HCT116 (cell line): ENCODE measurements around the gene EFCAB12. TPM values are rescaled to one million over a fixed set of nuclear protein-coding genes. Genes with fewer than 3 reads are reported as not detected.

ENCODE experiments used
- ATAC-seq: fragments of 200-7000 bp; cut with Tn5 transposase; 2 replicates; pipeline ENCODE4 v1.9.1; 2020; ENCODE audit warnings: mild to moderate bottlenecking, moderate library complexity
- BruUV-seq: library from RNA; stranded (reverse); fragments of 400-500 nt; replicated peaks from 2 replicates; lab custom pipeline; 2021; lab: Mats Ljungman, UMichigan
- CTCF ChIA-PET: fragments of 300-600 bp; sonication (Branson Sonifier 250); formaldehyde crosslinking; loops from one replicate; lab custom pipeline; 2021; ENCODE audit warnings: antibody characterized with exemption; lab: Charles Lee
- POLR2A ChIA-PET: fragments of 300-600, 350-600 bp; sonication (Branson Sonifier 250); formaldehyde crosslinking; loops from one replicate; lab custom pipeline; 2021; ENCODE audit warnings: antibody characterized with exemption; lab: Charles Lee
- RAD21 ChIA-PET, 2 experiments: fragments of 300-600 bp; sonication (Branson Sonifier 250); formaldehyde crosslinking; loops; one replicate each; lab custom pipeline; 2023; ENCODE audit warnings: low total read pairs in 2 of 2; ENCODE audit not compliant: uncharacterized antibody in 2 of 2, unreplicated experiment in 2 of 2, low non-redundant PET in 1 of 2; lab: Charles Lee
- DNase-seq: peaks from one replicate; pipeline ENCODE4 v3.0.0-alpha.2; 2010; ENCODE audit warnings: low read depth, low spot score
- H2AFZ ChIP-seq: fragments of 200-600 bp; shearing (Covaris generic), sonication (generic); 2 replicates; pipeline ENCODE4 v1.6.1; 2017; ENCODE audit warnings: low read depth, mixed run types, mixed read lengths, antibody characterized with exemption, low read length; ENCODE audit not compliant: poor library complexity, severe bottlenecking
- H3K27ac ChIP-seq: 2 replicates; pipeline ENCODE4 v1.5.1; 2012; ENCODE audit warnings: low read depth, low read length
- H3K27me3 ChIP-seq: fragments of 200-600 bp; sonication (generic); 2 replicates; pipeline ENCODE4 v1.6.1; 2016; ENCODE audit warnings: mixed run types, low read length, mixed read lengths; ENCODE audit not compliant: insufficient read depth
- H3K36me3 ChIP-seq, 2 experiments: fragments of 200-500 bp in 1 of 2; fragments of 200-600 bp in 1 of 2; sonication (Bioruptor generic) in 1 of 2; sonication (generic) in 1 of 2; 2 replicates each; pipeline versions ENCODE4 v1.5.1 to v1.6.1; 2014 to 2016; ENCODE audit warnings: low read length in 2 of 2, inconsistent platforms in 1 of 2, mixed read lengths in 1 of 2, mixed run types in 1 of 2; ENCODE audit not compliant: insufficient read depth in 2 of 2, control insufficient read depth in 1 of 2
- H3K4me1 ChIP-seq, 2 experiments: fragments of 200-600 bp in 1 of 2; sonication (generic) in 1 of 2; 2 replicates each; pipeline versions ENCODE4 v1.5.1 to v1.6.1; 2012 to 2017; ENCODE audit warnings: low read length in 2 of 2, inconsistent platforms in 1 of 2, mild to moderate bottlenecking in 1 of 2, mixed read lengths in 1 of 2, mixed run types in 1 of 2, moderate library complexity in 1 of 2; ENCODE audit not compliant: insufficient read depth in 2 of 2, control insufficient read depth in 1 of 2
- H3K4me2 ChIP-seq: fragments of 200-600 bp; sonication (generic); 2 replicates; pipeline ENCODE4 v1.6.1; 2017; ENCODE audit warnings: mixed run types, low read length, mixed read lengths
- H3K4me3 ChIP-seq, 2 experiments: fragments of 200-600 bp in 1 of 2; sonication (generic) in 1 of 2; replicated peaks in 1 of 2; 2 replicates each; pipeline ENCODE4 v1.5.1; 2011 to 2016; ENCODE audit warnings: low read length in 2 of 2, control low read depth in 1 of 2, low read depth in 1 of 2, mild to moderate bottlenecking in 1 of 2, mixed read lengths in 1 of 2, mixed run types in 1 of 2
- H3K79me2 ChIP-seq: fragments of 200-600 bp; sonication (generic); 2 replicates; pipeline ENCODE4 v1.6.1; 2017; ENCODE audit warnings: mild to moderate bottlenecking, mixed run types, low read length, moderate library complexity, mixed read lengths; ENCODE audit not compliant: insufficient read depth
- H3K9ac ChIP-seq: fragments of 200-600 bp; sonication (generic); 2 replicates; pipeline ENCODE4 v1.6.1; 2016; ENCODE audit warnings: low read length, mixed read lengths
- H3K9me2 ChIP-seq: fragments of 200-600 bp; sonication (generic), shearing (Covaris generic); 2 replicates; pipeline ENCODE4 v1.6.1; 2017; ENCODE audit warnings: mixed run types, mild to moderate bottlenecking, moderate library complexity; ENCODE audit not compliant: insufficient read depth
- H3K9me3 ChIP-seq, 2 experiments: fragments of 200-500 bp in 1 of 2; fragments of 200-600 bp in 1 of 2; sonication (Bioruptor generic) in 1 of 2; sonication (generic) in 1 of 2; 2 replicates each; pipeline ENCODE4 v1.6.1; 2014 to 2017; ENCODE audit warnings: low read length in 2 of 2, mixed read lengths in 2 of 2, inconsistent platforms in 1 of 2, low read depth in 1 of 2, mild to moderate bottlenecking in 1 of 2, mixed run types in 1 of 2, moderate library complexity in 1 of 2; ENCODE audit not compliant: control insufficient read depth in 1 of 2, insufficient read depth in 1 of 2
- H4K20me1 ChIP-seq: fragments of 200-600 bp; sonication (generic), shearing (Covaris generic); 2 replicates; pipeline ENCODE4 v1.6.1; 2017; ENCODE audit warnings: mixed run types, mild to moderate bottlenecking, moderate library complexity; ENCODE audit not compliant: insufficient read depth
- FOSL1 ChIP-seq: IDR thresholded peaks from 2 replicates; pipeline ENCODE4 v1.6.1; 2012; ENCODE audit warnings: low read depth
- JUND ChIP-seq: IDR thresholded peaks from 2 replicates; pipeline ENCODE4 v1.6.1; 2012
- MAX ChIP-seq: IDR thresholded peaks from 2 replicates; pipeline ENCODE4 v1.6.1; 2012
- POLR2AphosphoS5 ChIP-seq: IDR thresholded peaks from 2 replicates; pipeline ENCODE4 v1.6.1; 2011; ENCODE audit warnings: mild to moderate bottlenecking, low read depth, low read length, moderate library complexity
- REST ChIP-seq: IDR thresholded peaks from 2 replicates; pipeline ENCODE4 v1.6.1; 2012; ENCODE audit warnings: low read depth
- SRF ChIP-seq: IDR thresholded peaks from 2 replicates; pipeline ENCODE4 v1.6.1; 2012; ENCODE audit warnings: low read depth
- YY1 ChIP-seq: IDR thresholded peaks from 2 replicates; pipeline ENCODE4 v1.6.1; 2011; ENCODE audit warnings: low read length, low read depth, moderate library complexity, mild to moderate bottlenecking; ENCODE audit not compliant: insufficient replicate concordance; ENCODE audit errors: extremely low read depth
- intact Hi-C: fragments of 100-400 bp; cut with micrococcal nuclease; formaldehyde crosslinking; loops from 2 replicates; pipeline ENCODE4 v1.10.0; 2022
- total RNA-seq: library from RNA; stranded (reverse); gene quantifications from one replicate; pipeline ENCODE4 v1.2.1, GENCODE V29; 2021; ENCODE audit not compliant: unreplicated experiment
- TF ChIP-seq, protein P1 (sequence below): IDR thresholded peaks from 2 replicates; pipeline ENCODE4 v1.6.1; 2011; ENCODE audit warnings: mild to moderate bottlenecking, low read length, moderate library complexity; ENCODE audit not compliant: insufficient replicate concordance; ENCODE audit errors: extremely low read depth

The EFCAB12 gene
- total RNA-seq, 1 experiment from 2014 or later, result 0.42 TPM

DNA sequence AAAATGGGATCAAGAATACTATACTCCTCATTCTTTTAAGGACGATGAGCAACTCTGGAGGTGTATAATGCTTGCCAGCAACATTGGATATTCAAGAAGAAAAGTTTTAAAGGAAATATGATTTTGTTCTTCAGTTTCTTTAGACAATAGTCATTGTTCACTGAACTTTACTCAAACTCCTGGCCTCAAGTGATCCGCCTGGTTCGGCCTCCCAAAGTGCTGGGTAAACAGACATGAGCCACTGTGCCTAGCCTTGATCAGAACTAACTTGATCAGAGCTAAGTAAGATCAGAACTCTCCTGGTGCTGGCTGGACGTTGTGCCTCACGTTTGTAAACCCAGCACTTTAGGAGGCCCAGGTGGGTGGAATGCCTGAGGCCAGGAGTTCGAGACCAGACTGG is 12.6 kb downstream of the EFCAB12 start:
- peaks cover 3% of the 10 kb centered on the region; the same call in 1 of the 2 replicates for H3K27me3 ChIP-seq
- no TSS peak for BruUV-seq
- POLR2A ChIA-PET, result no interaction called here
- H3K9ac ChIP-seq, result no peak overlapping the region
- no peak overlapping the region for H3K4me3 ChIP-seq
- intact Hi-C loops, result no loop called here
- no peak overlapping the region for H3K4me2 ChIP-seq
- H2AFZ ChIP-seq, result no peak overlapping the region
- H3K79me2 ChIP-seq, result no peaks in the 10 kb centered on the region
- CTCF ChIA-PET, result no interaction called here
- H3K9me3 ChIP-seq, result no peaks in the 10 kb centered on the region
- ATAC-seq, result no peak
- TF ChIP-seq SRF, result no peak
- no peak for TF ChIP-seq MAX
- TF ChIP-seq JUND, result no peak
- TF ChIP-seq, protein P1, sequence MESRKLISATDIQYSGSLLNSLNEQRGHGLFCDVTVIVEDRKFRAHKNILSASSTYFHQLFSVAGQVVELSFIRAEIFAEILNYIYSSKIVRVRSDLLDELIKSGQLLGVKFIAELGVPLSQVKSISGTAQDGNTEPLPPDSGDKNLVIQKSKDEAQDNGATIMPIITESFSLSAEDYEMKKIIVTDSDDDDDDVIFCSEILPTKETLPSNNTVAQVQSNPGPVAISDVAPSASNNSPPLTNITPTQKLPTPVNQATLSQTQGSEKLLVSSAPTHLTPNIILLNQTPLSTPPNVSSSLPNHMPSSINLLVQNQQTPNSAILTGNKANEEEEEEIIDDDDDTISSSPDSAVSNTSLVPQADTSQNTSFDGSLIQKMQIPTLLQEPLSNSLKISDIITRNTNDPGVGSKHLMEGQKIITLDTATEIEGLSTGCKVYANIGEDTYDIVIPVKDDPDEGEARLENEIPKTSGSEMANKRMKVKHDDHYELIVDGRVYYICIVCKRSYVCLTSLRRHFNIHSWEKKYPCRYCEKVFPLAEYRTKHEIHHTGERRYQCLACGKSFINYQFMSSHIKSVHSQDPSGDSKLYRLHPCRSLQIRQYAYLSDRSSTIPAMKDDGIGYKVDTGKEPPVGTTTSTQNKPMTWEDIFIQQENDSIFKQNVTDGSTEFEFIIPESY, result no peak
- no peak for TF ChIP-seq POLR2AphosphoS5
- no peak for TF ChIP-seq REST
- TF ChIP-seq YY1, result no peak
- TF ChIP-seq FOSL1, result no peak
- TF ChIP-seq, all 23 proteins: peak for 0
- Histone ChIP-seq H3K9me2 (no peaks in the 10 kb centered on the region), H3K4me1 (peaks cover 0 to 5% of the 10 kb centered on the region in 2 experiments; a peak in 1 of 4 replicates), H3K27ac (no peak overlapping the region), H3K36me3 (no peaks in the 10 kb centered on the region), H4K20me1 (no peaks in the 10 kb centered on the region)
- RAD21 ChIA-PET, result no interaction called here
- DNase-seq, result no peak
